SK-N-SH treated with all-trans-retinoic acid at 6 μM for 48 hours (cell line): Measurements from ENCODE around the gene NAA15.

Source experiments
- ARNTL ChIP-seq: fragments of 450-650 bp; formaldehyde crosslinking; IDR thresholded peaks from 2 replicates; pipeline ENCODE4 v1.5.0; 2020; ENCODE audit warnings: low read depth, mild to moderate bottlenecking, moderate library complexity, borderline replicate concordance
- CREB5 ChIP-seq: fragments of 250-450 bp; sonication (Bioruptor Pico); IDR thresholded peaks from 2 replicates; pipeline ENCODE4 v1.5.1; 2020; ENCODE audit warnings: low read depth, mild to moderate bottlenecking, moderate library complexity
- CSRNP3 ChIP-seq: fragments of 250-450 bp; sonication (Bioruptor Pico); IDR thresholded peaks from 2 replicates; pipeline ENCODE4 v1.5.1; 2021; ENCODE audit warnings: mild to moderate bottlenecking, moderate library complexity
- ESRRG ChIP-seq: fragments of 250-450 bp; sonication (Bioruptor Pico); IDR thresholded peaks from 2 replicates; pipeline ENCODE4 v1.6.1; 2021; ENCODE audit warnings: mild to moderate bottlenecking
- GLIS3 ChIP-seq: fragments of 250-450 bp; sonication (Bioruptor Pico); IDR thresholded peaks from 2 replicates; pipeline ENCODE4 v1.5.0; 2020; ENCODE audit warnings: mild to moderate bottlenecking, moderate library complexity
- ISL1 ChIP-seq: fragments of 250-450 bp; sonication (Bioruptor Pico); IDR thresholded peaks from 2 replicates; pipeline ENCODE4 v2.1.2; 2022; ENCODE audit warnings: mild to moderate bottlenecking, moderate library complexity
- PPARA ChIP-seq: fragments of 250-450 bp; sonication (Bioruptor Pico); IDR thresholded peaks from 2 replicates; pipeline ENCODE4 v1.5.0; 2020; ENCODE audit warnings: mild to moderate bottlenecking, borderline replicate concordance
- RARB ChIP-seq: fragments of 250-450 bp; sonication (Bioruptor Pico); IDR thresholded peaks from 2 replicates; pipeline ENCODE4 v1.8.0; 2021; ENCODE audit warnings: mild to moderate bottlenecking, moderate library complexity
- ZC3H10 ChIP-seq: fragments of 250-450 bp; sonication (Bioruptor Pico); IDR thresholded peaks from 2 replicates; pipeline ENCODE4 v1.5.1; 2021; ENCODE audit warnings: mild to moderate bottlenecking, moderate library complexity
- ZFP3 ChIP-seq: fragments of 250-450 bp; sonication (Bioruptor Pico); IDR thresholded peaks from 2 replicates; pipeline ENCODE4 v1.5.0; 2020; ENCODE audit warnings: mild to moderate bottlenecking, moderate library complexity
- ZFP30 ChIP-seq: fragments of 450-650 bp; formaldehyde crosslinking; IDR thresholded peaks from 2 replicates; pipeline ENCODE4 v1.5.0; 2022; ENCODE audit warnings: mild to moderate bottlenecking, moderate library complexity
- ZNF565 ChIP-seq: fragments of 450-650 bp; formaldehyde crosslinking; conservative IDR thresholded peaks from 2 replicates; pipeline ENCODE4 v1.5.0; 2020; ENCODE audit warnings: low read depth, mild to moderate bottlenecking, moderate library complexity
- TF ChIP-seq, protein P1 (sequence below): fragments of 250-450 bp; sonication (Bioruptor Pico); IDR thresholded peaks from 2 replicates; pipeline ENCODE4 v1.8.0; 2020; ENCODE audit warnings: mild to moderate bottlenecking, moderate library complexity, borderline replicate concordance
- TF ChIP-seq, protein P2 (sequence below): fragments of 250-450 bp; sonication (Bioruptor Pico); IDR thresholded peaks from 2 replicates; pipeline ENCODE4 v1.8.0; 2021; ENCODE audit warnings: low read depth, mild to moderate bottlenecking, moderate library complexity, borderline replicate concordance

- TF ChIP-seq ZFP3 (CRISPR knock-in tag), result no peak
- no peak for TF ChIP-seq ARNTL
- no peak for TF ChIP-seq PPARA (CRISPR knock-in tag)
- no peak for TF ChIP-seq ZC3H10 (CRISPR knock-in tag)
- TF ChIP-seq CREB5, result no peak
- TF ChIP-seq, protein P1, sequence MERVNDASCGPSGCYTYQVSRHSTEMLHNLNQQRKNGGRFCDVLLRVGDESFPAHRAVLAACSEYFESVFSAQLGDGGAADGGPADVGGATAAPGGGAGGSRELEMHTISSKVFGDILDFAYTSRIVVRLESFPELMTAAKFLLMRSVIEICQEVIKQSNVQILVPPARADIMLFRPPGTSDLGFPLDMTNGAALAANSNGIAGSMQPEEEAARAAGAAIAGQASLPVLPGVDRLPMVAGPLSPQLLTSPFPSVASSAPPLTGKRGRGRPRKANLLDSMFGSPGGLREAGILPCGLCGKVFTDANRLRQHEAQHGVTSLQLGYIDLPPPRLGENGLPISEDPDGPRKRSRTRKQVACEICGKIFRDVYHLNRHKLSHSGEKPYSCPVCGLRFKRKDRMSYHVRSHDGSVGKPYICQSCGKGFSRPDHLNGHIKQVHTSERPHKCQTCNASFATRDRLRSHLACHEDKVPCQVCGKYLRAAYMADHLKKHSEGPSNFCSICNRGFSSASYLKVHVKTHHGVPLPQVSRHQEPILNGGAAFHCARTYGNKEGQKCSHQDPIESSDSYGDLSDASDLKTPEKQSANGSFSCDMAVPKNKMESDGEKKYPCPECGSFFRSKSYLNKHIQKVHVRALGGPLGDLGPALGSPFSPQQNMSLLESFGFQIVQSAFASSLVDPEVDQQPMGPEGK (CRISPR knock-in tag), result no peak
- TF ChIP-seq GLIS3 (CRISPR knock-in tag), result no peak
- no peak for TF ChIP-seq ZFP30
- no peak for TF ChIP-seq ISL1 (CRISPR knock-in tag)
- no peak for TF ChIP-seq ZNF565
- TF ChIP-seq, protein P2, sequence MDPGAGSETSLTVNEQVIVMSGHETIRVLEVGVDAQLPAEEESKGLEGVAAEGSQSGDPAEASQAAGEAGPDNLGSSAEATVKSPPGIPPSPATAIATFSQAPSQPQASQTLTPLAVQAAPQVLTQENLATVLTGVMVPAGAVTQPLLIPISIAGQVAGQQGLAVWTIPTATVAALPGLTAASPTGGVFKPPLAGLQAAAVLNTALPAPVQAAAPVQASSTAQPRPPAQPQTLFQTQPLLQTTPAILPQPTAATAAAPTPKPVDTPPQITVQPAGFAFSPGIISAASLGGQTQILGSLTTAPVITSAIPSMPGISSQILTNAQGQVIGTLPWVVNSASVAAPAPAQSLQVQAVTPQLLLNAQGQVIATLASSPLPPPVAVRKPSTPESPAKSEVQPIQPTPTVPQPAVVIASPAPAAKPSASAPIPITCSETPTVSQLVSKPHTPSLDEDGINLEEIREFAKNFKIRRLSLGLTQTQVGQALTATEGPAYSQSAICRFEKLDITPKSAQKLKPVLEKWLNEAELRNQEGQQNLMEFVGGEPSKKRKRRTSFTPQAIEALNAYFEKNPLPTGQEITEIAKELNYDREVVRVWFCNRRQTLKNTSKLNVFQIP, result no peak
- no peak for TF ChIP-seq CSRNP3 (CRISPR knock-in tag)
- no peak for TF ChIP-seq ESRRG (CRISPR knock-in tag)
- no peak for TF ChIP-seq RARB (CRISPR knock-in tag)
These were observed 150.7 kb downstream of the NAA15 start for GRCh38 chr4:139451997-139452396.
